Right ventricle myocardium superior (tissue), 1 donor: Measurements from ENCODE around the gene CSNK1E. TPM values are rescaled to one million over a fixed set of nuclear protein-coding genes. Genes with fewer than 3 reads are reported as not detected.
"Not testable (repeated sequence)": the region's sequence is repeated elsewhere in the genome, so short reads cannot be mapped to it uniquely, and the experiment has no call there.

Source experiments
- ATAC-seq: fragments of 200-7000 bp; cut with Tn5 transposase; one replicate; pipeline ENCODE4 v1.9.1; 2020; ENCODE audit warnings: mild to moderate bottlenecking; ENCODE audit not compliant: poor library complexity
- DNase-seq: peaks from one replicate; pipeline ENCODE4 v3.0.0-alpha.2; 2020
- intact Hi-C: fragments of 100-400 bp; cut with DNase I; formaldehyde crosslinking; loops from one replicate; pipeline ENCODE4 v1.11.2; 2022
- long read RNA-seq: library from polyadenylated mRNA; unstranded; transcript quantifications from one replicate; pipeline ENCODE4 v2.0.0, GENCODE V29; 2021
- total RNA-seq: library from RNA; stranded (reverse); fragmentation: NEBNext Ultra II Directional; extraction: Animal tissue kit (Norgen Biotek cat#: 25700); gene quantifications from one replicate; pipeline ENCODE4 v1.2.1, GENCODE V29; 2021
- donor health status: DM: no; HTN: yes; CAD: no; lungs with severe emphysema.

The CSNK1E gene
- 65.7 TPM for total RNA-seq
- long read RNA-seq, transcript CSNK1E-203 (11 exons, 2,791 nt): major isoform, 53 of 121 reads
- long read RNA-seq, partial matches to known transcripts: 32 of 121 reads
- long read RNA-seq, other reads (novel, unspliced or antisense): 32 of 121 reads

GRCh38 chr22:38317122-38317994 lies at the start of gene CSNK1E:
CSNK1E (minus strand) TSS chr22:38317433; CDS start chr22:38314157, 3,276 bp downstream.
- DNase-seq (peak; percentile 91), ATAC-seq (peak; percentile 82)
- intact Hi-C loops: no loop called here

- ATAC-seq, intact Hi-C loops, DNase-seq: not testable (repeated sequence)
Measured at GRCh38 chr22:38365829-38366228, 48.6 kb upstream of the CSNK1E start.

DNA sequence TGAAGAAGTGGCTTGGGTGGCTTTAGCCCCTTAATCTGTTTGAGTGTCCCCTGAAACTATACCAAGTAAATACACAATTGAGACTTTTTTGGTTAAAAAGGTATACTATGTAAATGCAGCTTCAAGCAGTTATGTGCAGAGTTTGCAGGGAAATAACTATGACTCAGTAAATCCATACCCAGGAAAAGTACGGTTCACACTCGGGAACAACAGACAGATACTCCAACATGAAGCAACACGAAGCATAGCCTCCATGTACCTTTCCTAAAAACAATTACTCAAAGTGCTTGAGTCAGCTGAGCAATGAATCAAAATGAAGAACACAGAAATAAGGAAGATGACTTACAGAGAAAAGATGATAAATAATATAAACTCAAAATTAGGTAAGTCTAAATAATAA lies 47.9 kb upstream of the CSNK1E start:
- ATAC-seq, DNase-seq, intact Hi-C loops: not testable (repeated sequence)

DNA sequence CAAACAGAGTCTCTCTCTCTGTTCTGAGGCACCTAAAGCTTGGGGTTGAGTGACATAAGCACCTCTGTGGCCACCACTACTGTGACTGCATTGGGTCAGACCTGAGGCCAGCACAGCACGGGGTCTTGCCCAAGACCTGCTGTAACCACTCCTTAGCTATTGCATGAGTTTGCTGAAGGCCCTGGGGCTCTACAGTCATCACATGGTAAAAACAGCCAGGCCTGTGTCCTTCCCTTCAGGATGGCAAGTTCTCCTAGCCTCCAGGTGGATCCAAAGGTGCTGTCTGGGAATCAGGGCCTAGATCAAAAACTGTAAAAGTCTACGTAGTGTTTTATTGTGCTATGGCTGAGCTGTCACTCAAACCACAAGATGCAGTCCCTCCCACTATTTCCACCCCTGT lies 43.3 kb upstream of the CSNK1E start:
- ATAC-seq, intact Hi-C loops, DNase-seq: not testable (repeated sequence)

GRCh38 chr22:38359817-38360216 lies 42.6 kb upstream of the CSNK1E start:
- intact Hi-C loops: loop anchor here (10.0 kb wide), 1 partner anchor 305 kb away; the partner anchor contains the start of gene PICK1
- ATAC-seq, DNase-seq: not testable (repeated sequence)

- not testable (repeated sequence) for ATAC-seq, DNase-seq
- intact Hi-C loops: loop anchor here (10.0 kb wide), 1 partner anchor 303 kb away; the partner anchor contains the start of gene PICK1
Measured at GRCh38 chr22:38357971-38358370, 40.7 kb upstream of the CSNK1E start.

GRCh38 chr22:38355275-38355674 lies 38.0 kb upstream of the CSNK1E start:
- DNase-seq (no peak), ATAC-seq (no peak)
- intact Hi-C loops: loop anchor here (10.0 kb wide), 1 partner anchor 300 kb away; the partner anchor contains the start of gene PICK1

DNA sequence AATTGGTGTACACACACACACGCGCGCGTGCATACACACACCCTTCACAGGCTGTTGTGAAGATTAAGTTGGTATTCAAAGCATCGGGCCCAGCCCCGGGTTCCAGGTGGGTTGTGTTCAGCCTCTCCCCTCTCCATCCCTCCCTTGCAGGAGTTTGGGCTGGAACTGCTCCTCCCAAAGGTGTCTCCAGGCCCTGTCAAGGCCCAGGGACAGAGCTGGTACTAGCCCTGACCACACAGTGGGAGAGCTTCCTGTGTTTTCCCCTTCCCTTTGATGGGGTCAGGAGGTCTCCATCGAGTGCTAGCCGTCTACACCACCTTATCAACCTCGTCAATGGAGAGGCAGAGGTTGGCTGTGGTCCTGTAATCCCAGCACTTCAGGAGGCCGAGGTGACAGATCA lies 36.5 kb upstream of the CSNK1E start:
- ATAC-seq (no peak), DNase-seq (no peak)
- intact Hi-C loops: loop anchor here (10.0 kb wide), 1 partner anchor 299 kb away; the partner anchor contains the start of gene PICK1

- DNase-seq: peak; percentile 85
- intact Hi-C loops: loop anchor here (10.0 kb wide), 1 partner anchor 298 kb away; the partner anchor contains the start of gene PICK1
- ATAC-seq: peak; percentile 92
Measured at GRCh38 chr22:38353142-38353629, 36.0 kb upstream of the CSNK1E start.

DNA sequence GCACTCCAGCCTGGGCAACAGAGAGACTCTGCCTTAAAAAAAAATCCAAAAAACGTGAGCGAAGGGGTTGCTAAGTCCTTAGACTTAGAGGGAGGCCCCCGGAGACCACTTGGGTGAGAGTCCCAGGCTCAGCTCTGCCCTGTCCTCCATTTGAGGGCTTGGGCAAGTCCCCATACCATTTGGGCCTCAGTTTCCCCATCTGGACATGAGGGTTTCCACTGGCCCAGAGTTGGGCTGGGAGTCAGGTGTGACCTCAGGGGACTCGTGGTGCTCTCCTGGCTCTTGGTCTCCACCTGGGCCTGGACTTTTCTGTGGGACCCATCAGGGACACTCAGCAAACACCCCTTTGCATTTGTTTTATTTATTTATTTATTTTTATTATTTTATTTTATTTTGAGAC lies 35.2 kb upstream of the CSNK1E start:
- ATAC-seq (no peak), DNase-seq (no peak)
- intact Hi-C loops: loop anchor here (10.0 kb wide), 1 partner anchor 298 kb away; the partner anchor contains the start of gene PICK1

GRCh38 chr22:38350444-38351359 lies 33.5 kb upstream of the CSNK1E start:
- no peak for DNase-seq

DNA sequence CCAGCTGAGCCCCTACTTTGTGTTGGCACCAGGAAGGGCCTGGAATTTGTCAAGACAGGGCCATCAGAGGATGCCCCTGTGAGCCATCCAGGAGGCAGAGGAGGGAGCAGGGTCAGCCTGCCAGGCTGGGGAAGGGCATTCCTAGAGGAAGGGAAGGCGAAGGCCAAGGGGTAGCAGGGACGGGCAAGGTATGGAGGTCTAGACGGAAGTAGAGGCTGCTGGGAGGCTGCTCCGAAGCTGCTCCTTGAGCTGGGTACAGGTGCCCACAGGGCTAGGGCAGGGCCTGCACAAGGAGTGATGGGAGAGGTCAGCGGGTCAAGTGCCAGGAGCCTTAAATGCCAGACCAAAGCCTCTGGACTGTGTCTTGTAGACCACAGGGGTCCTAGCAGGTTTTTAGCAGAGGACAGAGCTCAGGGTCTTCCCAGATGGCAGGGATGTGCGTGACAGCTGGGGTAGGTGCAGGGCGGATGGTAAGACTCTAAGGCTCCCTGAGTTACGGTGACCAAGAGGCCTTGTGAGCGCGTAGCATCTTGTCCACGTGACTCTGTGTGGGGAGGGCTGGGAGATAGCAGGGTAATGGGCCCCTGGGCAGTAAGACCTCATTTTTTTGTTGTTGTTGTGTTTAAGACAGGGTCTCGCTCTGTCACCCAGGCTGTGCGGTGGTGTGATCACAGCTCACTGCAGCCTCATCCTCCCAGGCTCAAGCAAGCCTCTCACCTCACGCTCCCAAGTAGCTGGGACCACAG lies 31.7 kb upstream of the CSNK1E start:
- DNase-seq: no peak
- intact Hi-C loops: loop anchor here (10.0 kb wide), 1 partner anchor 234 kb away; the partner anchor contains the start of gene BAIAP2L2
- no peak for ATAC-seq

More at GRCh38 chr22:38350444-38351359, 33.5 kb upstream of the CSNK1E start:
- no peak for ATAC-seq
- intact Hi-C loops: loop anchor here (10.0 kb wide), 1 partner anchor 296 kb away; the partner anchor contains the start of gene PICK1

- ATAC-seq: no peak
- no peak for DNase-seq
- intact Hi-C loops: loop anchor here (10.0 kb wide), 1 partner anchor 233 kb away; the partner anchor contains the start of gene BAIAP2L2
Measured at GRCh38 chr22:38347944-38348750, 30.9 kb upstream of the CSNK1E start.

DNA sequence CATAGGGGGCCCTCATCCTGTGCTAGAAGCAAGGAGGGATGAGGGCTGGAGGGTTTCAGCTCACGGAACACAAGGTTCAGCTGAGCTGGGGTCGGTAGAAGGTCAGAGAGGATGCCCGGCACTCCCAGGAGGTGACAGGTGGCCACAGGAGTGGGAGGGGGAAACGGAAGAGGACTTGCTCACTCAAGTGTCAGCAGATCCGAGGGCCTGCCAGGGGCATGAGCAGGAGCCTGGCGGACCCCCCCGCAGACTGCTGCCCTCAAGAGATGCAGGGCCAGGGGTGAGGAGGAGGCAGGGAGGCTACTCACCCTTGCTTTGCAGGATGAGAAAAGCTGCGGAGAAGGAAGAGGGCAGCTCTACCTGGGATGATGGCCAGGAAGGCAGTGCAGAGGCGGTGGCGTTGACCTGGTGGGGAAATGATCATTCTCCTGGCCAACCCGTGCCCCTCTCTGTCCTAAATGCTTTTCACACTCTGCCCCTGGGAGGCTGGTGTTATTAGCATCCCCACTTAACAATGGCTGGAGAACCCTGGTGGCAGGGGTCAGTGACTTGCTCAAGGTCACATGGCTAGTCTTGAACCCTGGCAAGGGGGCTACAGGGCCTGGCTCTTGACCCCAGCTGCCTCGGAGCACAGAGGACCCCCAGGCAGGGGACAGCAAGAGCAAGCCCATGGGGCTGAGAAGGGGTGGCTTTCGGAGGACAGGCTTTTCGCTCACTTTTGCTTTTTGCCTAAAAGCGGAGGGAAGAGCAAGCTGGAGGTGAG lies 30.1 kb upstream of the CSNK1E start:
- ATAC-seq (no peak), DNase-seq (no peak)
- intact Hi-C loops: loop anchor here (10.0 kb wide), 1 partner anchor 233 kb away; the partner anchor contains the start of gene BAIAP2L2

DNA sequence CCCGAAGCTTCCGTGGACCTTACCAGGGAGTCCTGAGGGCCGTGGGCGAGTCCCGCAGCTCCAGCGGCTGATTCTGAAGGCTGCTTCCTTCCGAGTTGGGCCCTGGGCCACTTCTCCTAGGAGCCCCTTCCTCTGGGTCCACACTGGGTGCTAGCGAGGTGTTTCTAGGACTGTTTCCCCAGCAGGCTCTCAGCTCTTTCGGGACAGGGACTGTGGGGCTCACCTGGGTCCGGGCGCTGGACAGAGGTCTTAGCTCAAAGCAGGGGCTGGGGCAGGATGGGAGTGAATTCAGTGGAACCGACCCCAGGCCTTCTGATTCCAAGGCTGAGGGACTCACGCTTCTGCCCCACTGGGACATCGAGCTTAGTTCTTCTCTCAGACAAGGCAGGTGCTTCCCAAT lies 29.3 kb upstream of the CSNK1E start:
- intact Hi-C loops: loop anchor here (10.0 kb wide), 1 partner anchor 232 kb away; the partner anchor contains the start of gene BAIAP2L2
- no peak for DNase-seq
- no peak for ATAC-seq

DNA sequence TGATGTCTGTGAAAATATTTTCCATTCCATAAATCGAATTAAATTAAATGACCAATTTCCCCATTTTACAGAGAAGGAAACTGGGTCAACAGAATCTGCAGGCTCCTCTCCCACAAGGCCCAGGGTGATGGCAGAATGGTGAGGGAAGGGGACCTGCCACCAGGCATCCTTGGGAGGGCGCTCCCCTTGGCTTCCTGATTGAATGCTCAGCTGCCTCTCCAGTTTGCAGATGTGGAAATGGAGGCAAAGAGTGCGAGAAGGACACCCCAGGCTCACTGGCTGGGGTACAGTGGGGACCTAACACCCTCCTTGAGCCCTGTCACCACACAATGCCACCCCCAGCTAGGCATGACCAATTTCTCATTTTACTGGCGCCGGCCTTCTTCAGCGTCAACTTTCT lies 28.5 kb upstream of the CSNK1E start:
- intact Hi-C loops: loop anchor here (10.0 kb wide), 1 partner anchor 231 kb away; the partner anchor contains the start of gene BAIAP2L2
- DNase-seq (no peak), ATAC-seq (no peak)
